ENCODE measurements around the gene ZSCAN5A.

- TF ChIP-seq POLR2A (IDR thresholded peaks at IDR 0.05) (peak in 1 of 2 donors; percentile 62), CTCF (IDR thresholded peaks at IDR 0.05) (no peak)
These were observed 614 bp upstream of the ZSCAN5A start for GRCh38 chr19:56315077-56315828.
